GM12878 (cell line): ENCODE data around the gene PLXNA4. TPM values are rescaled to one million over a fixed set of nuclear protein-coding genes. Genes with fewer than 3 reads are reported as not detected.

Experiments
- ATAC-seq: fragments of 200-7000 bp; cut with Tn5 transposase; 3 replicates; pipeline ENCODE4 v1.9.1; 2020; ENCODE audit warnings: mild to moderate bottlenecking, moderate library complexity
- BruUV-seq: library from RNA; stranded (reverse); fragments of 400-500 nt; replicated peaks from 2 replicates; lab custom pipeline; 2021; lab: Mats Ljungman, UMichigan
- CTCF ChIA-PET: fragments of 300-600 bp; sonication (Branson Sonifier 250); formaldehyde crosslinking; extraction: SDS; loops from one replicate; lab custom pipeline; 2021; ENCODE audit warnings: inconsistent platforms; lab: Yijun Ruan, JAX
- POLR2A ChIA-PET: fragments of 350-600 bp; formaldehyde crosslinking; extraction: SDS; loops from one replicate; lab custom pipeline; 2021; ENCODE audit warnings: inconsistent platforms; lab: Charles Lee
- RAD21 ChIA-PET: fragments of 300-600 bp; sonication (Branson Sonifier 250); formaldehyde crosslinking; loops from one replicate; lab custom pipeline; 2023; ENCODE audit warnings: antibody characterized with exemption; ENCODE audit not compliant: unreplicated experiment; lab: Charles Lee
- SMC1A ChIA-PET: fragments of 300-600 bp; sonication (Branson Sonifier 250); formaldehyde crosslinking; loops from one replicate; lab custom pipeline; 2023; ENCODE audit not compliant: unreplicated experiment, uncharacterized antibody; lab: Charles Lee
- DNase-seq: peaks from one replicate; pipeline ENCODE4 v3.0.0-alpha.2; 2011; ENCODE audit warnings: low read depth, low spot score
- FAIRE-seq: peaks from 3 replicates; lab custom pipeline; 2011; peaks lifted over from hg19 to GRCh38; lab: Jason Lieb, UNC
- H2AFZ ChIP-seq: 2 replicates; pipeline ENCODE4 v1.6.0; 2011; ENCODE audit warnings: low read depth, low read length, control low read depth; ENCODE audit not compliant: control insufficient read depth
- H3K27ac ChIP-seq: 2 replicates; pipeline ENCODE4 v1.5.1; 2011; ENCODE audit warnings: control low read depth; ENCODE audit not compliant: control insufficient read depth, insufficient read depth
- H3K27me3 ChIP-seq, 2 experiments: replicated peaks in 1 of 2; 2 replicates each; pipeline versions ENCODE4 v1.6.0 to v1.6.1; 2011; ENCODE audit warnings: low read length in 1 of 2; ENCODE audit not compliant: control insufficient read depth in 2 of 2, insufficient read depth in 2 of 2
- H3K36me3 ChIP-seq, 2 experiments: 2 replicates each; pipeline ENCODE4 v1.5.1; 2011; ENCODE audit warnings: low read length in 1 of 2; ENCODE audit not compliant: control insufficient read depth in 2 of 2, insufficient read depth in 2 of 2
- H3K4me1 ChIP-seq: 2 replicates; pipeline ENCODE4 v1.6.1; 2011; ENCODE audit warnings: mild to moderate bottlenecking, low read length, moderate library complexity, mixed read lengths; ENCODE audit not compliant: control insufficient read depth, insufficient read depth
- H3K4me2 ChIP-seq: 2 replicates; pipeline ENCODE4 v1.6.0; 2011; ENCODE audit warnings: control low read depth; ENCODE audit not compliant: control insufficient read depth, insufficient read depth
- H3K4me3 ChIP-seq: fragments of 200-600 bp; sonication (generic); 2 replicates; pipeline ENCODE4 v1.5.1; 2016
- H3K79me2 ChIP-seq: 2 replicates; pipeline ENCODE4 v1.6.0; 2011; ENCODE audit warnings: low read length; ENCODE audit not compliant: control insufficient read depth, insufficient read depth
- H3K9ac ChIP-seq: 2 replicates; pipeline ENCODE4 v1.8.0; 2011; ENCODE audit warnings: low read length, control low read depth, mixed read lengths; ENCODE audit not compliant: control insufficient read depth, insufficient read depth
- H3K9me3 ChIP-seq: replicated peaks from 3 replicates; pipeline ENCODE4 v1.5.1; 2011; ENCODE audit warnings: mild to moderate bottlenecking, low read length; ENCODE audit not compliant: control insufficient read depth, insufficient read depth
- H4K20me1 ChIP-seq: 2 replicates; pipeline ENCODE4 v1.6.0; 2011; ENCODE audit not compliant: control insufficient read depth, insufficient read depth
- MXI1 ChIP-seq: fragments of 150-350 bp; IDR thresholded peaks from 2 replicates; pipeline ENCODE4 v1.6.1; 2011; ENCODE audit warnings: low read depth, mild to moderate bottlenecking, inconsistent platforms, low read length, improper control_type of control experiment
- MYC ChIP-seq: IDR thresholded peaks from 2 replicates; pipeline ENCODE4 v1.6.1; 2011; ENCODE audit warnings: mild to moderate bottlenecking, low read length, moderate library complexity, inconsistent platforms; ENCODE audit not compliant: insufficient read depth, insufficient replicate concordance, insufficient read length, severe bottlenecking
- NFIC ChIP-seq: IDR thresholded peaks from 2 replicates; pipeline ENCODE4 v1.6.1; 2012; ENCODE audit warnings: low read depth, mild to moderate bottlenecking, inconsistent platforms, low read length, moderate library complexity
- NRF1 ChIP-seq: conservative IDR thresholded peaks from 2 replicates; pipeline ENCODE4 v1.6.1; 2011; ENCODE audit warnings: mild to moderate bottlenecking, low read depth, low read length, improper control_type of control experiment
- POLR2AphosphoS5 ChIP-seq: IDR thresholded peaks from 2 replicates; pipeline ENCODE4 v1.6.1; 2011; ENCODE audit warnings: mild to moderate bottlenecking, low read length, inconsistent platforms
- RELA ChIP-seq: fragments of 450-650 bp; IDR thresholded peaks from 2 replicates; pipeline ENCODE4 v1.8.0; 2014; ENCODE audit warnings: borderline replicate concordance; ENCODE audit not compliant: partially characterized antibody
- SPI1 ChIP-seq: IDR thresholded peaks from 2 replicates; pipeline ENCODE4 v1.6.1; 2011; ENCODE audit warnings: low read depth, mild to moderate bottlenecking, low read length, moderate library complexity, borderline replicate concordance; ENCODE audit not compliant: insufficient read depth
- SUPT20H ChIP-seq: IDR thresholded peaks from 2 replicates; pipeline ENCODE4 v1.6.1; 2011; ENCODE audit warnings: low read depth, mild to moderate bottlenecking, low read length, moderate library complexity, borderline replicate concordance; ENCODE audit not compliant: control insufficient read depth
- YBX1 ChIP-seq: fragments of 450-650 bp; IDR thresholded peaks from 2 replicates; pipeline ENCODE4 v1.6.1; 2016; ENCODE audit warnings: antibody characterized with exemption
- ZNF24 ChIP-seq: fragments of 450-650 bp; IDR thresholded peaks from 2 replicates; pipeline ENCODE4 v1.6.1; 2017; ENCODE audit warnings: antibody characterized with exemption, mild to moderate bottlenecking
- ZNF384 ChIP-seq: IDR thresholded peaks from 2 replicates; pipeline ENCODE4 v1.6.1; 2012; ENCODE audit warnings: low read depth, mild to moderate bottlenecking, low read length, improper control_type of control experiment, borderline replicate concordance
- WGBS: methylation state at CpG from one replicate; pipeline ENCODE4 v1.1.6; 2016; ENCODE audit warnings: low lambda C conversion rate; ENCODE audit not compliant: insufficient replicate concordance, insufficient coverage; ENCODE audit errors: missing lambda C conversion rate; 5-methylcytosine and 5-hydroxymethylcytosine counted together
- in situ Hi-C: fragments of 300-500 bp; cut with MboI; formaldehyde crosslinking; loops from 9 replicates; pipeline ENCODE4 v1.14.3; 2018; ENCODE audit warnings: mixed read lengths
- intact Hi-C: fragments of 100-400 bp; cut with micrococcal nuclease; formaldehyde crosslinking; loops from one replicate; pipeline ENCODE4 v1.14.2; 2022; ENCODE audit not compliant: unreplicated experiment
- polyA plus RNA-seq, 11 experiments: library from polyadenylated mRNA; depleted of rRNA in 4 of 11; unstranded in 6 of 11; stranded (reverse) in 5 of 11; fragments of >200 nt; fragmentation: Nextera tagmentation in 4 of 11; fragmentation: Illumina TruSeq in 1 of 11; extraction: Ambion mirVana in 4 of 11; extraction: Trizol in 1 of 11; gene quantifications; 1 replicate in 1 of 11; 2 replicates in 10 of 11; pipeline versions ENCODE4 v1.2.1 to v1.2.3, GENCODE V29; 2011 to 2016; ENCODE audit warnings: inconsistent platforms in 2 of 11, missing spikeins in 2 of 11, low read depth in 1 of 11
- total RNA-seq, 4 experiments: library from RNA; depleted of rRNA in 3 of 4; stranded (reverse); fragments of >200 nt in 3 of 4; fragmentation: Illumina TruSeq in 1 of 4; extraction: Trizol in 1 of 4; gene quantifications; 2 replicates each; pipeline versions ENCODE4 v1.2.1 to v1.2.3, GENCODE V29; 2013 to 2021
- TF ChIP-seq, protein P1 (sequence below): fragments of 450-650 bp; IDR thresholded peaks from 2 replicates; pipeline ENCODE4 v1.6.1; 2018; ENCODE audit warnings: borderline replicate concordance, mild to moderate bottlenecking; ENCODE audit not compliant: partially characterized antibody
- TF ChIP-seq, protein P2 (sequence below): fragments of 450-650 bp; IDR thresholded peaks from 2 replicates; pipeline ENCODE4 v1.6.1; 2018; ENCODE audit warnings: mild to moderate bottlenecking, low read depth, moderate library complexity; ENCODE audit not compliant: partially characterized antibody
- TF ChIP-seq, protein P3 (sequence below): fragments of 450-650 bp; IDR thresholded peaks from 2 replicates; pipeline ENCODE4 v1.6.1; 2016; ENCODE audit warnings: mild to moderate bottlenecking

PLXNA4 gene
- total and polyA plus RNA-seq, 10 of the 15 experiments (the other 5 are each of a cell fraction or from before 2014, with no cell fraction given): 0.03 TPM; not detected in 9

GRCh38 chr7:132572526-132572925 lies 3.7 kb downstream of the PLXNA4 start:
- Histone ChIP-seq H2AFZ (no peak overlapping the region), H3K4me1 (no peaks in the 10 kb centered on the region), H3K9me3 (no peaks in the 10 kb centered on the region), H3K36me3 (no peaks in the 10 kb centered on the region), H3K4me3 (no peak overlapping the region), H3K4me2 (no peak overlapping the region), H3K79me2 (no peaks in the 10 kb centered on the region), H3K27me3 (peaks cover 12 to 21% of the 10 kb centered on the region in 2 experiments), H3K27ac (no peak overlapping the region), H3K9ac (no peak overlapping the region), H4K20me1 (no peaks in the 10 kb centered on the region)
- intact Hi-C loops: no loop called here
- CTCF ChIA-PET: no interaction called here
- FAIRE-seq (no peak), ATAC-seq (no peak), DNase-seq (no peak)
- POLR2A ChIA-PET: no interaction called here
- SMC1A ChIA-PET: no interaction called here
- RAD21 ChIA-PET: no interaction called here
- in situ Hi-C loops: loop anchor here (5.0 kb wide), 1 partner anchor 255 kb away; no protein-coding TSS in a partner anchor
- BruUV-seq: no TSS peak
- 31% methylated on average over 3 of the region's 3 CpGs for WGBS
- no peak for TF ChIP-seq ZNF24
- no peak for TF ChIP-seq NFIC
- no peak for TF ChIP-seq ZNF384
- TF ChIP-seq, protein P1, sequence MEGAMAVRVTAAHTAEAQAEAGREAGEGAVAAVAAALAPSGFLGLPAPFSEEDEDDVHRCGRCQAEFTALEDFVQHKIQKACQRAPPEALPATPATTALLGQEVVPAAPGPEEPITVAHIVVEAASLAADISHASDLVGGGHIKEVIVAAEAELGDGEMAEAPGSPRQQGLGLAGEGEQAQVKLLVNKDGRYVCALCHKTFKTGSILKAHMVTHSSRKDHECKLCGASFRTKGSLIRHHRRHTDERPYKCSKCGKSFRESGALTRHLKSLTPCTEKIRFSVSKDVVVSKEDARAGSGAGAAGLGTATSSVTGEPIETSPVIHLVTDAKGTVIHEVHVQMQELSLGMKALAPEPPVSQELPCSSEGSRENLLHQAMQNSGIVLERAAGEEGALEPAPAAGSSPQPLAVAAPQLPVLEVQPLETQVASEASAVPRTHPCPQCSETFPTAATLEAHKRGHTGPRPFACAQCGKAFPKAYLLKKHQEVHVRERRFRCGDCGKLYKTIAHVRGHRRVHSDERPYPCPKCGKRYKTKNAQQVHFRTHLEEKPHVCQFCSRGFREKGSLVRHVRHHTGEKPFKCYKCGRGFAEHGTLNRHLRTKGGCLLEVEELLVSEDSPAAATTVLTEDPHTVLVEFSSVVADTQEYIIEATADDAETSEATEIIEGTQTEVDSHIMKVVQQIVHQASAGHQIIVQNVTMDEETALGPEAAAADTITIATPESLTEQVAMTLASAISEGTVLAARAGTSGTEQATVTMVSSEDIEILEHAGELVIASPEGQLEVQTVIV: no peak
- no peak for TF ChIP-seq YBX1
- TF ChIP-seq SPI1: no peak
- no peak for TF ChIP-seq SUPT20H
- no peak for TF ChIP-seq MXI1
- no peak for TF ChIP-seq RELA
- TF ChIP-seq MYC: no peak
- TF ChIP-seq, protein P2, sequence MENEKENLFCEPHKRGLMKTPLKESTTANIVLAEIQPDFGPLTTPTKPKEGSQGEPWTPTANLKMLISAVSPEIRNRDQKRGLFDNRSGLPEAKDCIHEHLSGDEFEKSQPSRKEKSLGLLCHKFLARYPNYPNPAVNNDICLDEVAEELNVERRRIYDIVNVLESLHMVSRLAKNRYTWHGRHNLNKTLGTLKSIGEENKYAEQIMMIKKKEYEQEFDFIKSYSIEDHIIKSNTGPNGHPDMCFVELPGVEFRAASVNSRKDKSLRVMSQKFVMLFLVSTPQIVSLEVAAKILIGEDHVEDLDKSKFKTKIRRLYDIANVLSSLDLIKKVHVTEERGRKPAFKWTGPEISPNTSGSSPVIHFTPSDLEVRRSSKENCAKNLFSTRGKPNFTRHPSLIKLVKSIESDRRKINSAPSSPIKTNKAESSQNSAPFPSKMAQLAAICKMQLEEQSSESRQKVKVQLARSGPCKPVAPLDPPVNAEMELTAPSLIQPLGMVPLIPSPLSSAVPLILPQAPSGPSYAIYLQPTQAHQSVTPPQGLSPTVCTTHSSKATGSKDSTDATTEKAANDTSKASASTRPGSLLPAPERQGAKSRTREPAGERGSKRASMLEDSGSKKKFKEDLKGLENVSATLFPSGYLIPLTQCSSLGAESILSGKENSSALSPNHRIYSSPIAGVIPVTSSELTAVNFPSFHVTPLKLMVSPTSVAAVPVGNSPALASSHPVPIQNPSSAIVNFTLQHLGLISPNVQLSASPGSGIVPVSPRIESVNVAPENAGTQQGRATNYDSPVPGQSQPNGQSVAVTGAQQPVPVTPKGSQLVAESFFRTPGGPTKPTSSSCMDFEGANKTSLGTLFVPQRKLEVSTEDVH: no peak
- no peak for TF ChIP-seq POLR2AphosphoS5
- TF ChIP-seq, protein P3, sequence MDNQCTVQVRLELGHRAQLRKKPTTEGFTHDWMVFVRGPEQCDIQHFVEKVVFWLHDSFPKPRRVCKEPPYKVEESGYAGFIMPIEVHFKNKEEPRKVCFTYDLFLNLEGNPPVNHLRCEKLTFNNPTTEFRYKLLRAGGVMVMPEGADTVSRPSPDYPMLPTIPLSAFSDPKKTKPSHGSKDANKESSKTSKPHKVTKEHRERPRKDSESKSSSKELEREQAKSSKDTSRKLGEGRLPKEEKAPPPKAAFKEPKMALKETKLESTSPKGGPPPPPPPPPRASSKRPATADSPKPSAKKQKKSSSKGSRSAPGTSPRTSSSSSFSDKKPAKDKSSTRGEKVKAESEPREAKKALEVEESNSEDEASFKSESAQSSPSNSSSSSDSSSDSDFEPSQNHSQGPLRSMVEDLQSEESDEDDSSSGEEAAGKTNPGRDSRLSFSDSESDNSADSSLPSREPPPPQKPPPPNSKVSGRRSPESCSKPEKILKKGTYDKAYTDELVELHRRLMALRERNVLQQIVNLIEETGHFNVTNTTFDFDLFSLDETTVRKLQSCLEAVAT: no peak
- TF ChIP-seq NRF1: no peak
